HG03442 (cell line): Measurements from ENCODE around the gene ITPR2.
"Not testable (repeated sequence)": the region's sequence is repeated elsewhere in the genome, so short reads cannot be mapped to it uniquely, and the experiment has no call there.

Experiments
- ATAC-seq: cut with Tn5 transposase; IDR thresholded peaks from one replicate; pipeline ENCODE4 v1.9.1; 2021; ENCODE audit warnings: mild to moderate bottlenecking, moderate library complexity; ENCODE audit not compliant: unreplicated experiment

ITPR2 gene

DNA sequence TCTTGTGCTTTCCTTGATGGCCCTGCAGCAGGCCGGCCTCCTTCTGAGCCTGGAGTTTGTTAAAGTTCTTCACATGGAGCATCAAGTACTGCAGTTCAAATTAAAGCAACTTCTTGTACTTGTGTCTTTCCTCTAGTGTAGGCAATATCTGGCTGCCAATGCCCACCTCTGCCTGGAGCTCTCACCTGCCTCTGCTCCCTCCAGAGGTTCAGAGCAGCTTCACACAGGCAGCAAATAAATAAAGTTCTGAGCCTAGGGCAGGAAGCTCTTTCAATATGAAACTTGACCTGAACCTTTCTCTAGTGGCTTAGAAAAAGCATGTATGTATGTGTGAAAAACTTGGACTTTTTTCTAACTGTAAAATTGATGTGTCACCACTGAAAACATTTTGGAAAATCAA is 65.9 kb downstream of the ITPR2 start:
- no peak for ATAC-seq

DNA sequence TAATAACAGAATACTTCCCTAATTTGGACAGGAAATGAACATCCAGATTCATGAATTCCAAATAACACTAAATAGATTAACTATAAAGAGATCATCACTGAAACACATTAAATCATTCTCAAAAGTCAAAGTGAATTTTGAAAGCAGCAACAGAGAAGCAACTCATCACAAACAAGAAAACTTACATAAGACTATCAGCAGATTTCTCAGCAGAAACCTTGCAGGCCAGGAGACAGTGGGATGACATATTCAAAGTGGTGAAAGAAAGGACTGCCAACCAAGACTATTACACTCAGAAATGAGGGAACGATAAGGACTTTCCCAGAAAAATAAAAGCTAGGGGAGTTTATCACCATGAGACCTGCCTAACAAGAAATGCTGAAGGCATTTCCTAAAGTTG is 70.8 kb downstream of the ITPR2 start:
- no peak for ATAC-seq

DNA sequence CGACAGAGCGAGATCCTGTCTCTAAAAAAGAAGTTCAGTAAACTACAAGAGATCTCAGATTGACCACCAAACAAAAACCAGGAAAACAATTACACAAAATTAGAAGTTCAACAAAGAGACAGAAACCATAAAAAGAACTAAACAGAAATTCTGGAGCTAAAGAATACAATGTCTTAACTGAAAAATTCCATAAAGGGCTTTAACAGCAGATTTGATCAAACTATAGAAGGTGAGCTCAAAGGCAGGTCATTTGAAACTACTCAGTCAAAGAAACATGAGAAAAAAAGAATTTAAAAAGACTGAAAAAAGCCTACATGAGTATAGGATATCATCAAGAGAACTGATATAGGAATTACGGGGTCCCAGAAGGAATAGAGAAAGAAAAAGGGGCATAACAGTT is 71.2 kb downstream of the ITPR2 start:
- ATAC-seq, result no peak

DNA sequence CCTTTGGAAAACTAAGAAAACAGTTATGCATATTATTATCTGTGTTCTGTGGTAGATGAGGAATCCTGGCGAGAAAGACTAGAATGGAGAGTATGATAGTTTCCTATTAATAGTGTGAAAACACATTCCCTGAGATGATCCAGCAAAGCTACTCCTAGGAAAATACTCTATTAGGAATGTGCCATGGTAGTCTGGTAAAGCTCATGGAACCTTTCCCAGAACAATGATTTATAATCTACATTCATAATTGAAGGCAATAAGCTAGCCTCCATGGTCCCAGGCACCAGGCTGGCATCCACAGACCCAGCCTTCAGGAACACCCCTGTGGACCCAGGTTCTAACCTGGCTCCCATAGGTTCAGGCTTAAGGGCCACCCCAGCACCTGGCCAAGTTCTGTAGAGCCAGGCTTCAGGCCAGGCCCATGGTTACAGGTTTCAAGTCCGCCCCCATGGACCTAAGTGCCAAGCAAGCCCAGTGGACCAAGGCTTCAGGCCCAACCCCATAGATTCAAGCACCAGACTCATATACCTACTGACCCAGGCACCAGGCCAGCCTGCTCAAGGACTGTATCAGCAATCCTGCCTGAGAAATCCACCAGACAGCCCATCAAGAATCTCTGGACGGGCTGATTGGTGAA is 72.2 kb downstream of the ITPR2 start:
- no peak for ATAC-seq

DNA sequence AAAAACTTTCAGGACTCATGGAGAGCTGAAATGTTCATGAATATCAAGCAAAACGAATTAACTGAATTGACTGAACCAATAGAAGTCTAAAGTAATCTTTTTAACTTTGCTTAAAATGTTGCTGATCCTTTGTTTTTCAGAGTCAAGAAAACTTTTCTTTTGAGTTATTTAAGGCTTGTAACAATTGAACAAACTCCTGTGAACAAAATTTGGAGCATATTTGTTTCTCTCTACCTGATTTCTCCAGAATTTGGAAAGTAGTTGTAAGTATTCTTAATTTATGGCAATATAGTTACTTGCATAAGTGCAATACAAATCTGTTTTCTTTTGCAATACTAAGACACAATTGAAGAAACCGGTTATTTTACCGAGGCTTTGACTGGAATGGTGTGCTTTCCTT is 77.6 kb downstream of the ITPR2 start:
- not testable (repeated sequence) for ATAC-seq

DNA sequence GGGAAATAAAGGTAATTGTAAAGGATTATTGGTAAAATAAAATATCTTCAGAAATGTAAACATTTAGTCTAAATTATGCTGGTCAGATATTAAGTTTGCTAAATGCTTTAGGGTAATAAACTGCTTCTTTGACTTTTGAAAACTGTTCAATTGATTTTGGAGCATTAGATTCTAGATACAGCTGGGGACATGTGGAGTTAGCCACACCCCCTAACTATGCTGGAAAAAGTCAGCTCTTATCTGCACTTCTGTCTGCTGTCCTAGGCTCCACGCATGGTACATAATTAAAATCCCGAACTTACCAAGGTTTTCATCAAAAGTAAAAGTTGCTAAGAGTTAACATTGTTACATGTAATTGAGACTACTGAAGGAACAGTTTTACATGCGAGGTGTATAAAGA is 78.8 kb downstream of the ITPR2 start:
- no peak for ATAC-seq

DNA sequence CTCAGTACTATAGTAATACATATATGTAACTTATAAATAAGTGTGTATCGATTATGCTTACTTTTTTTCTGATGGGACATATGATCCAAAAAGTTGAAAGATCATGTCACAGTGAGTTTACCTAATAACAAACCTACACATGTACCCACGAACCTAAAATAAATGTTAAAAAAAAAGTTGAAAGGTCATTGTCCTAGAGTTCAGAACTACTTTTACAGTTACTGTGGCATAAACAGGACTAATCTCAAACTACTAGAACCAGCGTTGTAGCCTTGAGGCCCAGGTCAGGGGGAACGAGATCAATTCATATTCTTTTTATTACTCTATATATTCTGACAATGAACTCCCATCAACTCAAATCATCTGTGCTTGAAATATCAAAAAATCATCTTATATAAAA is 81.8 kb downstream of the ITPR2 start:
- ATAC-seq, result no peak

DNA sequence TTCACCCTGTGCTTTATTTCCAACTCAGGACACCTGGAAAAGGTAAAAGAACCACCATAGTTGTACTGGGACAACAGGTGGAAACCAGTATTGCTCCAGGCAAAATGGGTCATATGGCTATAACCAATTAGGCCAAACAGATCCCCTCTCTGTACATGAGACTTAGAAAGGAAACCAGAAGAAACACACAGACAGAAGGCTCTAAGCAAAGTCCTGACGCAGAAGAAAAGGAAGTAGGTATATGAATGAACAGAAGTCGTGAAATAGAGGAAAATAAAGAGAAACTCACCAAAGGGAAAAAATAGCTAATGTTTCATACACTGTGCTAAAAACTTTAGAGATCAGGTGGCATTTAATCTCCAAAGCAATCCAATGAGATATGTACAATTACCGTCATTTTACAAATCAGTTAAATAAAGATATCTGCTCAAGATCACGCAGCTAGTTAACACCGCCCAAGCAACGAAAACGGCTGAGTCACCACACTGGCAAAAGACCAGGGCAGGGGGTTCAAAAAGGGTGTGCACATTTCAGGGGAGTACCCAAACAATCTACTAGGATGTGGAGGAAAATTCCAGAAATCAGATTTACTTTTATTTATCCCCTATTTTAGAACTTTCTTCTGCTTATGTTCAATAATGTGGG is 82.3 kb downstream of the ITPR2 start:
- peak; percentile 34 for ATAC-seq

DNA sequence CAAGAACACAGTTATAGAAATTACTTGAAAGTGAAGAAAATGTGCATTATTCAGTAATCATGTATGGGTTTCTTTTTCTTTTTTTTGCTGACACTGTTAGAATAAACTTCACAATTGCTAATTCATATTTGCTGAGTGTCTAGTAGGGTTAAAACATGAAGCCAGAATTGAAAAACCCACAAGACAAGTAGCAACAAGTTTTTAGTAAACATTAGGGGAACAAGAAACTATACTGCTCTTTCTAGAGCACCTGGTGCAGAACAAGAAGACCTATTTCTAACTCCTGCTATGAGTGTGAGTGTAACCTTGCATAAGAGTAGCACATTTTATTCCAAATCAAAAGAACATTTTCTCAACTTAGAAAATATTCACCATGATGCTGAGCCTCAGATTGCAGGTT is 83.2 kb downstream of the ITPR2 start:
- peak; percentile 74 for ATAC-seq

DNA sequence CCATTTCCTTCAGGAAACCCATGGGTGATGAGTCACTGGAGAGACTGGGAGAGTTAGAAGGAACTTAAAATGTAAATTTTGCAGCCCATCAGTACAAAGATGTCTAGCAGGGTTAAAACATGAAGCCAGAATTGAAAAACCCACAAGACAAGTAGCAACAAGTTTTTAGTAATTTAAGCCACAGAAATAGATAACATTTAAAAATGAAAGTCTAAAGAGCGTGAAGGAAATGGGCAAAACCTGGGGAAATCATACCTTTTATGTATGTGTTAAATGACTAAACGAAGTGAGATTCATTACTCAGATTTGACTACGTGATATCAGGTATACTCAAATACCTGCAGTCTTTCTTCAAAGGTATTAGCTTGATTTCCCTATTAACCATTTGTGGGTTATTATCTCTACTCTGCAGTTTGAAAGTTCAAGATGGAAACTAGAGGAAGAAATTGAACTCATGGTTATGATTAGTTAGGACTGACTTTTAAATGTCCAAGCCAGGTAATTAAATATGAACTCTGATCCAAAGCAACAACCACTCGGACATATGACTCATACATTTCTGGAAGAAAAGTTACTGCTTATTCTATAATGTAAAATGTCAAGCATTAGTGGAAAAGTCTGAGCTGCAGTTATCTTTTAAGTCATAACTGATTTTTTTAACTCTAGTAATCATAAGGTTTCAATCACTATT is 84.1 kb downstream of the ITPR2 start:
- ATAC-seq, result peak; percentile 42

DNA sequence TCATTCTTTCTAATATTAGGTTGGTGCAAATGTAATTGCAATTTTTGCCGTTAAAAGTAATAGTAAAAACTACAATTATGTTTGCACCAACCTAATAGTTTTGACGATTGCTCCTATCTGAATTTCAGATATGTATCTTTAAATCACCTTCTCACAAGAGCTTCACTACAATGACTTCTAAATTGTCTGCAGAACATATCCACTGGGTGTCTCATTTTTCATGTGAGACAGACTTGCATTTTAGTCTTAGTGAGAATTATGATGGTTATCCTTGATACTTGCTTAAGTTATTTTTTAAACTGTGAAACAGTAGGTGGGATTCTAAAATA is 84.6 kb downstream of the ITPR2 start:
- ATAC-seq, result peak; percentile 14

DNA sequence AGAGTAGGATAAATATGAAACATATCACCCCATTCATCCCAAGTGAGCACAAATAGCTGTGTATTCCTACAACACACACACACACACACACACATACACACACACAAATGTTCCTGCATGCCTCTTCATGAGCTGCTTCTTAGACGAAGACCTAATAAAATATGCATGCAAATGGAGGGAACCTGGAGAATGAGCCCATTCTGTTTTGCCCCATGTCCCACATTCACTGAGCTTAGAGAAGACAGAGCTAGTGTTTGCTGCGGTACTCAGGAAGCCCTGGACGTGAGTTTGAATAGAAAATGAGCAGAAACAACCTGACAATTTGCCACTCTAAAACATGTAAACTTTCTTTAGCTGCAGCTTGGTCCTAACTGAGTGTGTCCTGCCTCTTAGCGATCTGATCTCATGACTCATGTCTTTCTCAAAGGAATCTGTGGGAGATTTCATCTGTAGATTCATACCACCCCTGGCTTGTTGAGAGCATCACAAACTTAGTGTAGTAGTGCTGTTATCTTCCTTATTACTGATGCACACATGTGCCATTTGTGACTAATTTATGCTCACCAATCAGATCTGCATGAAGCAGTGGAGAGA is 86.8 kb downstream of the ITPR2 start:
- ATAC-seq, result no peak

DNA sequence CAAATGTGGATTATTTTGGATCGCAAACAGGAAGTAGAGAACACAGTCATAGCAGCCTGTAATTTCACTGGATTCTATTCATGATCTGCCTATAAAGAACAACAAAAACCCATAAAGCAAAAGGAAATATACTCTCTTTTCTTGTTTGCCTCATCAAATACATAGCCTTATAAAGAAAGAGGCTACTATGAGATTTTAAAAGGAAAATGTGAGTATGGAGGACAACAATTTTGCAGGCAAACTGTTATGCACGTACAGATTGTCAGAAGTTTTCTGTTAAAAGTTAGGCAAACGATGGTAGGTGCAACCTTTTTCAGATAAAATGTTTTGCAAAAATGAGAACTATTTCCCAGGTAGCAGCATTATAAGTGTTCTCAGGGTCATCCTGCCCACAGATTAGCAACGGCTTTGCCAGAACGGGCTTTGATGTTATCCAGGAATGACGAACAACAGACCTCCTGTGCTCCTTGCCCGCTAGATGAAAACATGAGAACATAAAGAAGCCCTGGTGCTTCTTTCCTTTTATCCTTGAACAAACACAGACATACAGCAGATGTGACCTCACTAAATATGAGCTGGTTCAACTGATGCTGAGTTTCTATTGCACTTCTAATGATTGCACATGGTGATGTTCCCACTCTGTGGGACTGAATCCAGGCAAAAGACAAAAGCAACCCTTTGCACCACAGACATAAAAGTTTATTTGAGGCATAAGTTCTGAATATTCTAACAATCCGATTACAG is 88.1 kb downstream of the ITPR2 start:
- no peak for ATAC-seq

DNA sequence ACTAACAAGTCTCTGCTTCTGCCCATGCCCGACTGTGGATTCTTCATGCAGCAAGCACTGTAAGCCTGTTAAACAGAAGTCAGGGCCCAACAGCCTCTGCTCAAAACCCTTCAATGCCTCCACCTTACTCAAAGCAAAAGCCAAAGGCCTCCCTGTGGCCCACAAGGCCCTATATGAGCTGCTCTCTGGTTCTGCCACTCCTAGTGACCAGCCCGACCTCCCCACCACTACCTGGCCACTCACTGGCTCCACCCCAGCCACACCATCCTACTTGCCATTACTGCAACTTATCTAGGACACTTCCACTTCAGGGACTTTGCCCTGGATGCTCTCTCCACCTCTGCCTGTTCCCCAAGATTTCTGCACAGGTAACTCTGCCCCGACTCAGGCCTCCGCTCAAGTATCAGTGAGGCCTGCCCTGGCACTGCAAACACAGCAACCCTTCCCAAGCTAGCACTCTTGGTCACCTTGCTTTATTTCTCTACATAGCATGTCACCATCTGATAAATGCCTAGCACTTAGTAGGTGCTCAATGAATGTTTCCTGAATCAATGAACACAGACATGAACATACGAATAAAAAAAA is 88.9 kb downstream of the ITPR2 start:
- ATAC-seq, result no peak

DNA sequence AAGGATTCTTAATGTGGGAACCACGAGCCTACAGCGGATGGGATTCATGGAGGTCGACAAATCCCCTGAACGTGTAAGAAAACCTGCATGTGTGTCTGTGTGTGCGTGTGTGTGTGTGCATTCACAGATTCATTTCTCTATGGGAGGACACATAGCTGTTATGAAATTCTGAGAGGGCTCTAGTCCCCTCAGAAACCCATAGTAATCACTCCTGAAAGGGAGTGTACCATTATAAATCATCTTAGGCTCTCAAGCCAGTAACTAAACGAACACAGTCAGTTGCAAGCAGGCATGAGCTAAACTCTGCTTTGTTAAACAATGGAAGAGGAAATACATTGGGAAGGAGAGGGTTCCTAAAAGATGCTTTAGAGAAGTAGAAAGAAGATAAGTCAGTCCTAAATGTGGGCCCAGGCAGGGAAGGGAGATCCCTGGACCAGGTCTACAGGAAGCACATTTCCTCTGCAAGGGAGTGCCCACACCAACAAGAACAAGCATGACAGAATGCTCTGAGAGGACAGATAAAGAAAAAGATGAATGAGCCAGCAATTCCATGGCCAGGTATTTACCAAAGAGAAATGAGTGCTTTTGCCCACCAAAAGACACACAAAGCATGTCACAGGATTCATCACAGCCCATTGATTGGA is 91.3 kb downstream of the ITPR2 start:
- no peak for ATAC-seq

DNA sequence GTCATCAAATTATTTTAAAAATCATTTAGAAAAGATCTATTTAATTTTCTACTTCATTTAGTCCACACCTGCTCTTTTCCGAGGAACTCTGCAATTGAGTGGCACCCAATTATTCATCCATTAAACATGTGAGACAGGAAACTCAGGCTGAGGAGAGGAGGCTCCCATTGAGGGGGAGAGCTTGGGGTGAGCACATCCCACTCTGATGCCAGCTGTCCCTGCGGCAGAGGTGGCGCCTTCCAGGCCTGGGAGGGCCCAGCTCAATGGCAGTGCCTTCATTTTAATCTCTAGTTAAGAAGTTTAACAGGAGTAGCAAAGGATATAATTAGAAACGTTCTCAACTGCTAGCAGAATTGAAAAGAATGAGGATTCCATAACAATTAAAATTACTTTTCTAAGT is 92.0 kb downstream of the ITPR2 start:
- ATAC-seq, result no peak

DNA sequence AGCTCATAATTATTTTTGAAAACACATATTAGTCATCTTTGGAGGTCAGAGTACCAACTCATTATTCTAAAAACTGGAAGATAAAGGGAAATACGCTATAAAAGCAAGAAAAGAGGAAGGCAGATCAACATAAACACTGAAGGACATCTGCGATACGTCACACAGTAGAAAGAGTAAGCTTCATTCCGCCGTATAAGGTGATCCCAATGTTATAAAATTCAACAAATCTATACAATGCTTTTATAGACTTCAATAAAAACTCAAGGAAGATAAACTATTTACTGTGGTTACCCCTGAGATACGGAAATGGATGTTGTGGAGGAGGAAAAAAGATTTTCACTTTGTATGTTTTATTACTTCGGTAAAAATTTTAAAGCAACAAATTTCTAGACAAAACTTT is 92.6 kb downstream of the ITPR2 start:
- ATAC-seq, result no peak

DNA sequence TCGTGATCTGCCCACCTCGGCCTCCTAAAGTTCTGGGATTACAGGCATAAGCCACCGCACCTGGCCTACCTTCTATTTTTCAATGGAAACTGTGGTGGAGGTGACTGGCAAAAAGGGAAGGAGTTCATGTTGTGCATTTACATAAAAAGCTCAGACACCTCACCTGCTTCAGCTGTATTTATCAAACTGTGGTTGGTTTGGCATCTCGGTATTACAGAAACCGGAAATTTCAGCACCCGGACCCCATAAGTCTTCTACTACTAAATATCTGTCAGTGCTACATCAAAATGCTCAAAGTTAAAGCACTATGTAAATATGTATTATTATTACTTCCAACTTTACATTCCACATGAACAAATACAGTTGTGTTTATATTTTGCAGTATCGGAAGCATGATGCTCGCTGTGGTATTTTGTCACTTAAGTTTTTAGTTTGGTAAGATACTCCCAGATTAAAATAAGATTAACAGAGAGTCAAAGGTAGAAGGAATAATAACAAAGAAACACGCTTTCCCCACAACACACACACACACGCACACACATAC is 95.4 kb downstream of the ITPR2 start:
- ATAC-seq, result no peak

DNA sequence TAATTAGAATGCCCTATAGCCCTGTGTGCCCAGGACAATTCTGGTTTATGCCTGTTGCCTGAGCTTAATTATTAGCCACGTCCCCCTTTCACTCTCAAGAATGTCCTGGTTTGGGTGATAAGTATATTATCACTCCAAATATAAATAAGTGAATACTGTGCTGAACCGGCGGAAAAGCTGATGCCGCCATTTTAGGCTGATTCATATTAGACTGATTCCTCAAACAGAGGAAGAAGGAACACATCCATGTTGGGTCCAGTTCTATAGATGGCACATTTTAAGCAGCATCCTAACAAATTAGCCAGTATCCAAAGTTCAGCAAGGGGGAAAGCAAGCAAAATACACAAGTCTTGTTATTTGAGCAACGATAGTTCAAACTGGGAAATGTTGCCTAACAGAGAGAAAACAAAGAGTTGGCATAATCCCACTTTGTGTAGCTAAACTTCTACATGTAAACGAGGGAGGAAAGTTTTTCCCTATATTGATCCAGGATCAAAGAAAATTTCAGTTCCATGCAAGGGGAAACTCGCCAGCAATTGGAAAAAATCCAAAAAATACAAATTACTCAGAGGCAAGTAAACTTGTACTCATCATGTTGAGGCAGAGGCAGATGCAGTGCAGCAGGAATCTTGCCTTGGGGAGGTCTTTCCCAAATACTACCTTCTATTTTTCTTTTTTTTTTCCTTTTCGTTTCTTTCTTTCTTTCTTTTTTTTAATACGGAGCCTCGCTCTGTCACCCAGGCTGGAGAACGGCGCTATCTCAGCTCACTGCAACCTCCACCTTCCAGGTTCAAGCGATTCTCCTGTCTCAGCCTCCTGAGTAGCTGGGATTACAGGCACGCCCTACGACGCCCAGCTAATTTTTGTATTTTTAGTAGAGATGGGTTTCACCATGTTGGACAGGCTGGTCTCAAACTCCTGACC is 96.2 kb downstream of the ITPR2 start:
- no peak for ATAC-seq
